Cardiac muscle cell (in vitro differentiated cells and primary cell): Measurements from ENCODE around the gene VIL1. TPM values are rescaled to one million over a fixed set of nuclear protein-coding genes. Genes with fewer than 3 reads are reported as not detected.
A peak's percentile ranks its signal among the peaks of the same experiment; 100 is the strongest.

Experiments
- DNase-seq, 2 donors: peaks; one replicate each; pipeline versions ENCODE4 v3.0.0 to v3.0.0-alpha.2; 2010 to 2017; ENCODE audit warnings: low read depth in 1 of 2, low spot score in 1 of 2
- H3K27ac ChIP-seq: fragments of 200-600 bp; sonication (generic); 2 replicates; pipeline ENCODE4 v1.5.1; 2016
- H3K27me3 ChIP-seq: fragments of 200-600 bp; sonication (generic); 2 replicates; pipeline ENCODE4 v1.6.0; 2016; ENCODE audit warnings: control low read depth
- H3K36me3 ChIP-seq: fragments of 200-600 bp; sonication (generic); 2 replicates; pipeline ENCODE4 v1.5.1; 2016; ENCODE audit warnings: control low read depth
- H3K4me1 ChIP-seq: fragments of 200-600 bp; sonication (generic); 2 replicates; pipeline ENCODE4 v1.8.1; 2017; ENCODE audit warnings: low read depth, mild to moderate bottlenecking, mixed run types
- H3K4me3 ChIP-seq: fragments of 200-600 bp; sonication (generic); 2 replicates; pipeline ENCODE4 v1.5.1; 2016; ENCODE audit warnings: mild to moderate bottlenecking
- H3K9me3 ChIP-seq: fragments of 200-600 bp; sonication (generic); 2 replicates; pipeline ENCODE4 v1.5.1; 2017; ENCODE audit warnings: low read depth, mild to moderate bottlenecking, control low read depth
- CTCF ChIP-seq: IDR thresholded peaks from 2 replicates; pipeline ENCODE4 v1.5.1; 2012; ENCODE audit warnings: low read depth, mild to moderate bottlenecking, low read length
- polyA plus RNA-seq: library from polyadenylated mRNA; unstranded; fragments of >200 nt; fragmentation: Nextera tagmentation; extraction: Ambion mirVana; gene quantifications from 2 replicates; pipeline ENCODE4 v1.2.1, GENCODE V29; 2016
- total RNA-seq: library from RNA; depleted of rRNA; stranded (reverse); fragments of >200 nt; gene quantifications from 2 replicates; pipeline ENCODE4 v1.2.3, GENCODE V29; 2016

Gene VIL1
- total and polyA plus RNA-seq, 2 experiments from 2014 or later: 0.63 to 0.65 TPM

- no peak overlapping the region for H3K4me3 ChIP-seq
- H3K36me3 ChIP-seq: peaks cover 21% of the 10 kb centered on the region
- no peaks in the 10 kb centered on the region for H3K27me3 ChIP-seq
- H3K27ac ChIP-seq: no peak overlapping the region
- no peaks in the 10 kb centered on the region for H3K9me3 ChIP-seq
- H3K4me1 ChIP-seq: peaks cover 29% of the 10 kb centered on the region
- DNase-seq: peak in 1 of 2 donors; percentile 6
- TF ChIP-seq CTCF: no peak
These were observed 55.6 kb downstream of the VIL1 start for GRCh38 chr2:218474527-218474926.

GRCh38 chr2:218476676-218477075, 57.8 kb downstream of the VIL1 start:
- Histone ChIP-seq H3K4me3 (no peak overlapping the region), H3K27ac (no peak overlapping the region), H3K9me3 (no peaks in the 10 kb centered on the region), H3K36me3 (peaks cover 29% of the 10 kb centered on the region), H3K4me1 (peaks cover 29% of the 10 kb centered on the region), H3K27me3 (no peaks in the 10 kb centered on the region)
- TF ChIP-seq CTCF: no peak
- peak in 1 of 2 donors; percentile 47 for DNase-seq

GRCh38 chr2:218477247-218477646, 58.3 kb downstream of the VIL1 start:
- peak overlapping the region; percentile 4 for H3K4me3 ChIP-seq
- no peaks in the 10 kb centered on the region for H3K27me3 ChIP-seq
- no peak for TF ChIP-seq CTCF
- DNase-seq: peak in 1 of 2 donors; percentile 3
- peak overlapping the region; percentile 22 for H3K27ac ChIP-seq
- peaks cover 29% of the 10 kb centered on the region for H3K4me1 ChIP-seq
- no peaks in the 10 kb centered on the region for H3K9me3 ChIP-seq
- peaks cover 29% of the 10 kb centered on the region for H3K36me3 ChIP-seq

- H3K36me3 ChIP-seq: peaks cover 22% of the 10 kb centered on the region
- H3K27ac ChIP-seq: peak overlapping the region; percentile 49
These were observed 59.6 kb downstream of the VIL1 start for GRCh38 chr2:218478544-218478943.

GRCh38 chr2:218479595-218479994, 60.7 kb downstream of the VIL1 start:
- H3K9me3 ChIP-seq: no peaks in the 10 kb centered on the region
- no peak for DNase-seq
- H3K36me3 ChIP-seq: peaks cover 14% of the 10 kb centered on the region
- no peaks in the 10 kb centered on the region for H3K27me3 ChIP-seq
- no peak for TF ChIP-seq CTCF
- no peak overlapping the region for H3K4me3 ChIP-seq
- no peak overlapping the region for H3K27ac ChIP-seq
- peaks cover 29% of the 10 kb centered on the region for H3K4me1 ChIP-seq

More at GRCh38 chr2:218478544-218478943, 59.6 kb downstream of the VIL1 start:
- Histone ChIP-seq H3K27me3 (no peaks in the 10 kb centered on the region), H3K4me3 (no peak overlapping the region), H3K4me1 (peaks cover 29% of the 10 kb centered on the region), H3K9me3 (no peaks in the 10 kb centered on the region)
- TF ChIP-seq CTCF: no peak
- DNase-seq: no peak

- peak in 1 of 2 donors; percentile 24 for DNase-seq
- no peaks in the 10 kb centered on the region for H3K9me3 ChIP-seq
- H3K36me3 ChIP-seq: peaks cover 19% of the 10 kb centered on the region
- H3K27ac ChIP-seq: no peak overlapping the region
- TF ChIP-seq CTCF: no peak
- no peaks in the 10 kb centered on the region for H3K27me3 ChIP-seq
- H3K4me3 ChIP-seq: no peak overlapping the region
- H3K4me1 ChIP-seq: peaks cover 15% of the 10 kb centered on the region
These were observed 63.7 kb downstream of the VIL1 start for GRCh38 chr2:218482651-218483050.
